Suprapubic skin (tissue), 4 donors: ENCODE measurements around the gene METTL4. TPM values are rescaled to one million over a fixed set of nuclear protein-coding genes. Genes with fewer than 3 reads are reported as not detected.

Experiments used
- DNase-seq, 2 donors: peaks; one replicate each; pipeline ENCODE4 v3.0.0-alpha.2; 2019; ENCODE audit warnings: low spot score in 2 of 2
- H3K27ac ChIP-seq: fragments of 200-600 bp; sonication (generic); one replicate; pipeline ENCODE4 v1.5.1; 2019
- H3K27me3 ChIP-seq: fragments of 200-600 bp; sonication (generic); one replicate; pipeline ENCODE4 v1.5.1; 2019
- H3K36me3 ChIP-seq: fragments of 200-600 bp; sonication (generic); one replicate; pipeline ENCODE4 v1.5.1; 2019
- H3K4me1 ChIP-seq: fragments of 200-600 bp; sonication (generic); one replicate; pipeline ENCODE4 v1.5.1; 2019
- H3K4me3 ChIP-seq: fragments of 200-600 bp; sonication (generic); one replicate; pipeline ENCODE4 v1.5.1; 2019; ENCODE audit warnings: mild to moderate bottlenecking
- H3K9me3 ChIP-seq: fragments of 200-600 bp; sonication (generic); one replicate; pipeline ENCODE4 v1.5.1; 2019
- CTCF ChIP-seq, 2 donors: fragments of 200-600 bp in 1 of 2; fragments of 450-650 bp in 1 of 2; sonication (generic) in 1 of 2; IDR thresholded peaks; one replicate each; pipeline ENCODE4 v1.5.1; 2016 to 2019; ENCODE audit warnings: antibody characterized with exemption in 2 of 2, mild to moderate bottlenecking in 1 of 2, moderate library complexity in 1 of 2
- EP300 ChIP-seq: sonication (generic); formaldehyde crosslinking; IDR thresholded peaks from one replicate; pipeline ENCODE4 v1.6.1; 2017; ENCODE audit warnings: antibody characterized with exemption
- POLR2A ChIP-seq, 2 donors: fragments of 450-650 bp; IDR thresholded peaks; one replicate each; pipeline ENCODE4 v1.6.1; 2017; ENCODE audit warnings: antibody characterized with exemption in 2 of 2, mild to moderate bottlenecking in 2 of 2, moderate library complexity in 2 of 2
- POLR2AphosphoS5 ChIP-seq, 3 donors: sonication (generic); formaldehyde crosslinking; IDR thresholded peaks; one replicate each; pipeline ENCODE4 v1.6.1; 2017; ENCODE audit warnings: antibody characterized with exemption in 3 of 3
- WGBS: methylation state at CpG from one replicate; pipeline ENCODE4 v1.1.5; 2018; 5-methylcytosine and 5-hydroxymethylcytosine counted together
- total RNA-seq, 4 donors: library from RNA; depleted of rRNA; stranded (reverse); fragments of >200 nt; gene quantifications; one replicate each; pipeline ENCODE4 v1.1.0, GENCODE V29; 2016

The METTL4 gene
- total RNA-seq, 4 donors from 2014 or later, result 3.3 to 10.5 (median 4.9) TPM

GRCh38 chr18:2538844-2539243 lies 32.5 kb downstream of the METTL4 start:
- Histone ChIP-seq H3K27me3 (no peaks in the 10 kb centered on the region), H3K4me1 (no peaks in the 10 kb centered on the region), H3K27ac (no peak overlapping the region), H3K9me3 (no peaks in the 10 kb centered on the region), H3K4me3 (no peak overlapping the region), H3K36me3 (peaks cover 10% of the 10 kb centered on the region)
- DNase-seq, result no peak
- WGBS, result 32% methylated on average over 1 of the region's 1 CpG
- TF ChIP-seq POLR2A (IDR thresholded peaks at IDR 0.05) (no peak), POLR2AphosphoS5 (IDR thresholded peaks at IDR 0.05) (no peak), CTCF (IDR thresholded peaks at IDR 0.05) (no peak), EP300 (no peak)

- H3K4me1 ChIP-seq, result no peaks in the 10 kb centered on the region
- no peak overlapping the region for H3K27ac ChIP-seq
- DNase-seq, result no peak
- no peak overlapping the region for H3K4me3 ChIP-seq
- H3K36me3 ChIP-seq, result peaks cover 10% of the 10 kb centered on the region
- H3K9me3 ChIP-seq, result no peaks in the 10 kb centered on the region
- 71% methylated on average over 1 of the region's 1 CpG for WGBS
- TF ChIP-seq POLR2AphosphoS5 (IDR thresholded peaks at IDR 0.05), result no peak
- no peak for TF ChIP-seq POLR2A (IDR thresholded peaks at IDR 0.05)
- TF ChIP-seq EP300, result no peak
- no peak for TF ChIP-seq CTCF (IDR thresholded peaks at IDR 0.05)
- no peaks in the 10 kb centered on the region for H3K27me3 ChIP-seq
Observed at GRCh38 chr18:2538236-2538635, 33.1 kb downstream of the METTL4 start.

DNA sequence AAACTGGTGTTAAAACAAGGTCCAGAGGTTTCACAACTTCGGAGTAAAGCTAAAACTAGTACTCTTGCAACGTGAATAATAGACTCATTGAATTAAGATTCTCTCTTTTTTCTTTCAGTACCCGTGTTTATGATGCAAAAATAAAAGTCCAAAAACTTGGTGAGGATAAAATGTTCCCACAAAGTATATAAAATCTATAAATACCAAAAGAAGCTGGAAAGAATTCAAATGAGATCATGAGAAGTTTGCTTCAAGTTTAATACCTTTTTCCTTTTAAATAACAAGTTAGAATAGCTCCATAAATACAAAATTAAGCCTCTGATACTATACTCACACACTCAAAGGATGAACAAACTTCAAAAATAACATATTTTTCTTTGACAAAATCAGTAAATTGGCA lies 34.0 kb downstream of the METTL4 start:
- Histone ChIP-seq H3K36me3 (peaks cover 10% of the 10 kb centered on the region), H3K27ac (no peak overlapping the region), H3K9me3 (no peaks in the 10 kb centered on the region), H3K4me3 (no peak overlapping the region), H3K27me3 (no peaks in the 10 kb centered on the region), H3K4me1 (no peaks in the 10 kb centered on the region)
- WGBS, result 53% methylated on average over 3 of the region's 3 CpGs
- no peak for DNase-seq
- TF ChIP-seq POLR2A (IDR thresholded peaks at IDR 0.05), result no peak
- no peak for TF ChIP-seq CTCF (IDR thresholded peaks at IDR 0.05)
- no peak for TF ChIP-seq EP300
- TF ChIP-seq POLR2AphosphoS5 (IDR thresholded peaks at IDR 0.05), result no peak

GRCh38 chr18:2536493-2536892 lies 34.8 kb downstream of the METTL4 start:
- 74% methylated on average over 4 of the region's 4 CpGs for WGBS
- no peaks in the 10 kb centered on the region for H3K9me3 ChIP-seq
- peaks cover 10% of the 10 kb centered on the region for H3K36me3 ChIP-seq
- no peaks in the 10 kb centered on the region for H3K4me1 ChIP-seq
- no peaks in the 10 kb centered on the region for H3K27me3 ChIP-seq
- no peak overlapping the region for H3K27ac ChIP-seq
- no peak for DNase-seq
- TF ChIP-seq POLR2A (IDR thresholded peaks at IDR 0.05), result no peak
- TF ChIP-seq CTCF (IDR thresholded peaks at IDR 0.05), result no peak
- no peak for TF ChIP-seq POLR2AphosphoS5 (IDR thresholded peaks at IDR 0.05)
- TF ChIP-seq EP300, result no peak
- no peak overlapping the region for H3K4me3 ChIP-seq

DNA sequence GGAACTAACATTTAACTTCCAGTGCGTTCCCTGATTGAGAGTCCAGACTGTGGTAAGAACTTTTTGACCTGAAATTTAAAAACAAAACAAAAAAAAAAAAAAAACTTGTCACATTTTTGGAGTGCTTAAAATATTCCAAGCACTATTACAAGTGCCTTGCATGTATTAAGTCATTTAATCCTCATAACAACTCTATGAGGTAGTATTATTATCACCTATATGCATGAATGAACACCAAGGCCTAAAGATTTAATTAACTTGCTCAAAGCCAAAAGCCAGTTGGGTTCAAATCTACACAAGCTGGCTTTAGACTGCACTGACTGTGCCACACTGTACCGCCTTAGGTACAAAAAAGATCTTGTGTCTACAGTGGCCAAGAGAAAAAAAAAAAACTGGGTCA lies 35.2 kb downstream of the METTL4 start:
- Histone ChIP-seq H3K9me3 (no peaks in the 10 kb centered on the region), H3K4me1 (no peaks in the 10 kb centered on the region), H3K36me3 (peaks cover 10% of the 10 kb centered on the region), H3K27me3 (no peaks in the 10 kb centered on the region), H3K27ac (no peak overlapping the region), H3K4me3 (no peak overlapping the region)
- no peak for TF ChIP-seq POLR2A (IDR thresholded peaks at IDR 0.05)
- no peak for TF ChIP-seq EP300
- no peak for TF ChIP-seq POLR2AphosphoS5 (IDR thresholded peaks at IDR 0.05)
- no peak for TF ChIP-seq CTCF (IDR thresholded peaks at IDR 0.05)
- no peak for DNase-seq
- 49% methylated on average over 2 of the region's 2 CpGs for WGBS
